HG03108 (cell line): ENCODE results near the gene HOXD9.

Source experiments
- ATAC-seq: cut with Tn5 transposase; IDR thresholded peaks from one replicate; pipeline ENCODE4 v1.9.1; 2021; ENCODE audit warnings: moderate library complexity; ENCODE audit not compliant: unreplicated experiment

The HOXD9 gene

GRCh38 chr2:176122683-176123410, at the start of gene HOXD9:
HOXD9 (plus strand) TSS chr2:176122719; CDS start chr2:176122769, 50 bp downstream.
- ATAC-seq, result no peak

- no peak for ATAC-seq
Measured at GRCh38 chr2:176072951-176073904, 49.3 kb upstream of the HOXD9 start.

GRCh38 chr2:176074919-176075425, 47.5 kb upstream of the HOXD9 start:
- ATAC-seq, result no peak

- ATAC-seq, result no peak
Measured at GRCh38 chr2:176075481-176075880, 47.0 kb upstream of the HOXD9 start.

- no peak for ATAC-seq
Measured at GRCh38 chr2:176076063-176076462, 46.5 kb upstream of the HOXD9 start.

- no peak for ATAC-seq
Measured at GRCh38 chr2:176076796-176077195, 45.7 kb upstream of the HOXD9 start.

GRCh38 chr2:176078541-176079284, 43.8 kb upstream of the HOXD9 start:
- no peak for ATAC-seq

GRCh38 chr2:176079285-176079830, 43.2 kb upstream of the HOXD9 start:
- ATAC-seq, result no peak

- ATAC-seq, result no peak
Measured at GRCh38 chr2:176079831-176080539, 42.5 kb upstream of the HOXD9 start.

- no peak for ATAC-seq
Measured at GRCh38 chr2:176080540-176081375, 41.8 kb upstream of the HOXD9 start.

- ATAC-seq, result no peak
Measured at GRCh38 chr2:176081376-176081836, 41.1 kb upstream of the HOXD9 start.

- ATAC-seq, result no peak
Measured at GRCh38 chr2:176081837-176082524, 40.5 kb upstream of the HOXD9 start.

- no peak for ATAC-seq
Measured at GRCh38 chr2:176082525-176082823, 40.0 kb upstream of the HOXD9 start.

- no peak for ATAC-seq
Measured at GRCh38 chr2:176082824-176083751, 39.4 kb upstream of the HOXD9 start.

- ATAC-seq, result no peak
Measured at GRCh38 chr2:176083796-176084261, 38.7 kb upstream of the HOXD9 start, which contains the start of gene EVX2. EVX2 (minus strand) TSS chr2:176083962; CDS start chr2:176083776, 186 bp downstream.

- no peak for ATAC-seq
Measured at GRCh38 chr2:176084611-176085119, 37.9 kb upstream of the HOXD9 start.

GRCh38 chr2:176085120-176085788, 37.3 kb upstream of the HOXD9 start:
- ATAC-seq, result no peak
